Neuronal stem cell (in vitro differentiated cells): ENCODE measurements around the gene STARD7. TPM values are rescaled to one million over a fixed set of nuclear protein-coding genes. Genes with fewer than 3 reads are reported as not detected.
"Not testable (repeated sequence)": the region's sequence is repeated elsewhere in the genome, so short reads cannot be mapped to it uniquely, and the experiment has no call there.

Experiments used
- DNase-seq: peaks from one replicate; pipeline ENCODE4 v3.0.0-alpha.2; 2013; ENCODE audit warnings: low spot score
- H2AFZ ChIP-seq: one replicate; pipeline ENCODE4 v1.6.1; 2013; ENCODE audit warnings: mild to moderate bottlenecking, low read length, inconsistent platforms
- H2AK5ac ChIP-seq: 2 replicates; pipeline ENCODE4 v1.6.1; 2013; ENCODE audit warnings: low read depth, mild to moderate bottlenecking, inconsistent platforms, low read length, moderate library complexity, mixed read lengths
- H2BK120ac ChIP-seq: 2 replicates; pipeline ENCODE4 v1.6.1; 2013; ENCODE audit warnings: low read depth, mild to moderate bottlenecking, inconsistent platforms, low read length, moderate library complexity, mixed read lengths
- H2BK12ac ChIP-seq: one replicate; pipeline ENCODE4 v1.6.1; 2013; ENCODE audit warnings: low read length, inconsistent platforms
- H2BK15ac ChIP-seq: 2 replicates; pipeline ENCODE4 v1.6.1; 2013; ENCODE audit warnings: mild to moderate bottlenecking, low read length, inconsistent platforms, mixed read lengths
- H2BK5ac ChIP-seq: one replicate; pipeline ENCODE4 v1.6.1; 2013; ENCODE audit warnings: inconsistent platforms, mild to moderate bottlenecking, low read length, moderate library complexity
- H3K14ac ChIP-seq: one replicate; pipeline ENCODE4 v1.6.1; 2013; ENCODE audit warnings: low read length, inconsistent platforms
- H3K18ac ChIP-seq: 2 replicates; pipeline ENCODE4 v1.6.1; 2013; ENCODE audit warnings: low read length, inconsistent platforms
- H3K23ac ChIP-seq: 2 replicates; pipeline ENCODE4 v1.6.1; 2013; ENCODE audit warnings: low read depth, mild to moderate bottlenecking, mixed read lengths, low read length, inconsistent platforms; ENCODE audit not compliant: poor library complexity
- H3K27ac ChIP-seq: replicated peaks from 3 replicates; pipeline ENCODE4 v1.5.1; 2013; ENCODE audit warnings: low read length, inconsistent platforms
- H3K27me3 ChIP-seq, 3 experiments: 2 replicates each; pipeline ENCODE4 v1.6.1; 2013; ENCODE audit warnings: low read length in 3 of 3, mild to moderate bottlenecking in 2 of 3, inconsistent platforms in 1 of 3, low read depth in 1 of 3, mixed read lengths in 1 of 3, moderate library complexity in 1 of 3; ENCODE audit not compliant: control insufficient read depth in 3 of 3, insufficient read depth in 3 of 3
- H3K36me3 ChIP-seq, 2 donors: replicated peaks in 1 of 2; 2 replicates each; pipeline ENCODE4 v1.6.1; 2013; ENCODE audit warnings: low read length in 2 of 2; ENCODE audit not compliant: control insufficient read depth in 2 of 2, insufficient read depth in 2 of 2
- H3K4ac ChIP-seq: 2 replicates; pipeline ENCODE4 v1.6.1; 2013; ENCODE audit warnings: inconsistent platforms, mild to moderate bottlenecking, low read length, moderate library complexity
- H3K4me1 ChIP-seq, 2 donors: 1 replicate in 1 of 2; 2 replicates in 1 of 2; pipeline ENCODE4 v1.6.1; 2013; ENCODE audit warnings: low read length in 2 of 2, low read depth in 1 of 2; ENCODE audit not compliant: control insufficient read depth in 2 of 2, insufficient read depth in 1 of 2
- H3K4me2 ChIP-seq: one replicate; pipeline ENCODE4 v1.6.1; 2013; ENCODE audit warnings: mild to moderate bottlenecking, low read length, inconsistent platforms; ENCODE audit not compliant: insufficient read depth, poor library complexity, severe bottlenecking
- H3K4me3 ChIP-seq, 2 donors: 2 replicates each; pipeline ENCODE4 v1.5.1; 2013; ENCODE audit warnings: low read length in 2 of 2, mild to moderate bottlenecking in 2 of 2, inconsistent platforms in 1 of 2, moderate library complexity in 1 of 2
- H3K79me1 ChIP-seq: one replicate; pipeline ENCODE4 v1.6.1; 2013; ENCODE audit warnings: low read depth, mild to moderate bottlenecking, inconsistent platforms, low read length, moderate library complexity
- H3K9ac ChIP-seq: one replicate; pipeline ENCODE4 v1.6.1; 2013; ENCODE audit warnings: mild to moderate bottlenecking, low read depth, low read length, inconsistent platforms; ENCODE audit not compliant: poor library complexity
- H3K9me3 ChIP-seq, 2 donors: replicated peaks in 1 of 2; 2 replicates each; pipeline versions ENCODE3 to v1.6.1; 2013; ENCODE audit warnings: low read length in 2 of 2, mild to moderate bottlenecking in 2 of 2, inconsistent platforms in 1 of 2, low read depth in 1 of 2, mixed read lengths in 1 of 2, moderate library complexity in 1 of 2; ENCODE audit not compliant: control insufficient read depth in 2 of 2, insufficient read depth in 1 of 2
- H4K8ac ChIP-seq: one replicate; pipeline ENCODE4 v1.6.1; 2013; ENCODE audit warnings: low read depth, mild to moderate bottlenecking, inconsistent platforms, low read length, moderate library complexity
- H4K91ac ChIP-seq: one replicate; pipeline ENCODE4 v1.6.1; 2013; ENCODE audit warnings: low read length, low read depth, mild to moderate bottlenecking, inconsistent platforms; ENCODE audit not compliant: poor library complexity
- WGBS, 2 donors: extraction: QIAGEN DNeasy Blood & Tissue Kit; methylation state at CpG; one replicate each; pipeline ENCODE4 v1.1.7; 2013; ENCODE audit warnings: missing lambda C conversion rate in 2 of 2, mixed read lengths in 1 of 2; ENCODE audit not compliant: insufficient read length in 2 of 2, insufficient replicate concordance in 1 of 2; ENCODE audit errors: extremely low coverage in 2 of 2; 5-methylcytosine and 5-hydroxymethylcytosine counted together
- polyA plus RNA-seq, 2 experiments: library from polyadenylated mRNA; stranded (reverse); fragments of 200-250 nt; gene quantifications; one replicate each; pipeline ENCODE4 v1.2.3, GENCODE V29; 2013

Gene STARD7, protein sequence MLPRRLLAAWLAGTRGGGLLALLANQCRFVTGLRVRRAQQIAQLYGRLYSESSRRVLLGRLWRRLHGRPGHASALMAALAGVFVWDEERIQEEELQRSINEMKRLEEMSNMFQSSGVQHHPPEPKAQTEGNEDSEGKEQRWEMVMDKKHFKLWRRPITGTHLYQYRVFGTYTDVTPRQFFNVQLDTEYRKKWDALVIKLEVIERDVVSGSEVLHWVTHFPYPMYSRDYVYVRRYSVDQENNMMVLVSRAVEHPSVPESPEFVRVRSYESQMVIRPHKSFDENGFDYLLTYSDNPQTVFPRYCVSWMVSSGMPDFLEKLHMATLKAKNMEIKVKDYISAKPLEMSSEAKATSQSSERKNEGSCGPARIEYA
- polyA plus RNA-seq (2013, experiment 1 of 2) = 68.1 TPM
- polyA plus RNA-seq (2013, experiment 2 of 2) = 69.0 TPM

DNA sequence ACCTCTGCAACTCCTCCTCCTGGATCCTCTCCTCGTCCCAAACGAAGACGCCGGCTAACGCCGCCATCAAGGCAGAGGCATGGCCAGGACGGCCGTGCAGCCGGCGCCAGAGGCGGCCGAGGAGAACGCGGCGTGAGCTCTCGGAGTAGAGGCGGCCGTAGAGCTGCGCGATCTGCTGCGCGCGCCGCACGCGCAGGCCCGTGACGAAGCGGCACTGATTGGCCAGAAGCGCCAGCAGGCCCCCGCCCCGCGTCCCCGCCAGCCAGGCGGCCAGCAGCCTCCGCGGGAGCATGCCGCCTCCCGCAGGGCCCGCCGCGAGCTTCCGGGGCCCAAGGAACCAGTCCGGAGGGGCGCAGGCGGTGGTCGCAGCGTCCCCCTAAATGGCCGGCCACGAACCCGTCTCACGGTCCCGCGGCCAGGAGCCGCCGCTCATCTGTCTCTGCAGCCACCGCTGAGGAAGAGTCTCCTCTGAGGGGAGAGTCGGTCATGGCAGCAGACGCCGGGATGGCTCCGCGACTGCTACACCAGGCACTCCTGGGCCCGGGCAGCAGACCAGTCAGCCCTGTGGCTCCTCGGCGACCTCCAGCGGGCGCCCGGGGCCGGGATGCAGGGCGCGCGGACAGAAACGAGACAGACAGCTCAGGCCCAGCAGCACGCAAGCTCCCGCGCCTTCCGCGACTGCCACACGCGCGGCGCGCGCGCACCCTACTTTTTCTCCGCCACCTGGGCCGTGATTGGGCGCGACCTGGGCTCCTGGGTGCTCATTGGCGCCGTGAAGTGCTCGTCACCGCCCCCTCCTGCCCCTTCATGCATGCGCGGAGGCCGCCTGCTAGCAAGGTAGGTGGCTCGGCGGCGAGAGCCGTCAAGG lies at the start of gene STARD7:
STARD7 (minus strand) TSS at position 685 of the 868 bp plus-strand sequence; CDS start at position 292, 393 bp downstream.
- peak within 1 kb of the TSS; percentile 84 for H3K14ac ChIP-seq

DNA sequence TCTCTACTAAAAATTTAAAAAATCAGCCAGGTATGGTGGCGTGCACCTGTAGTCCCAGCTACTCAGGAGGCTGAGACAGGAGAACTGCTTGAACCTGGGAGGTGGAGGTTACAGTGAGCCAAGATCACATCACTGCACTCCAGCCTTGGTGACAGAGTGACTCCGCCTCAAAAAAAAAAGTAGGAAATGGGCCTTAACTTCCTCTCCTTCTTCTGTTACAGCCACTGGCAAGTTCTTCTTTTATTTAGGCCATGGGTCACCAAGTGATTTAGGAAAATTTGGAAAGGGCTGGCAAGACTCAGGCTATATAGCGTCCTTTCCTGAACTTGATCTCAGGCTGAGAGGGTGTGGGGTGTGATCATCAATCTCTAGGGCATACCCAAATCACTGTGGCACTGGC lies 49.1 kb upstream of the STARD7 start:
- not testable (repeated sequence) for H3K9me3 ChIP-seq, H4K8ac ChIP-seq, H2AFZ ChIP-seq, H4K91ac ChIP-seq, H2BK12ac ChIP-seq, H3K4ac ChIP-seq, DNase-seq, H3K4me2 ChIP-seq, H2BK15ac ChIP-seq, H3K18ac ChIP-seq, H3K9ac ChIP-seq, H3K4me3 ChIP-seq, H3K14ac ChIP-seq, H3K4me1 ChIP-seq, H3K27me3 ChIP-seq, H2BK120ac ChIP-seq, H3K27ac ChIP-seq, H3K79me1 ChIP-seq, H2AK5ac ChIP-seq, H2BK5ac ChIP-seq, H3K23ac ChIP-seq
- peaks cover 13 to 77% of the 10 kb centered on the region in 2 donors for H3K36me3 ChIP-seq
- WGBS, 2 donors = no CpG with 5 or more reads among the region's 3 CpGs

More for the DNA sequence above, at the start of gene STARD7:
- H3K18ac ChIP-seq = peak within 1 kb of the TSS; percentile 99
- peaks cover 9 to 18% of the 10 kb centered on the region in 2 donors for H3K4me1 ChIP-seq
- no peak within 1 kb of the TSS for H4K91ac ChIP-seq
- WGBS, 2 donors = no CpG with 5 or more reads among the region's 100 CpGs
- H3K4me3 ChIP-seq = peak within 1 kb of the TSS; percentile 70 to 100
- H3K27me3 ChIP-seq = no peaks in the 10 kb centered on the region
- H3K23ac ChIP-seq = peak within 1 kb of the TSS; percentile 86
- peak within 1 kb of the TSS; percentile 72 for H4K8ac ChIP-seq
- peak within 1 kb of the TSS; percentile 83 for H2AK5ac ChIP-seq
- no peaks in the 10 kb centered on the region for H3K9me3 ChIP-seq
- H2BK15ac ChIP-seq = no peak within 1 kb of the TSS
- H2AFZ ChIP-seq = peak within 1 kb of the TSS; percentile 91
- peak within 1 kb of the TSS; percentile 70 for H3K4me2 ChIP-seq
- H3K36me3 ChIP-seq = peaks cover 0 to 39% of the 10 kb centered on the region in 2 donors
- H3K27ac ChIP-seq = peak within 1 kb of the TSS; percentile 82
- peaks cover 4% of the 10 kb centered on the region for H3K79me1 ChIP-seq
- no peak within 1 kb of the TSS for H2BK12ac ChIP-seq
- no peak within 1 kb of the TSS for H3K4ac ChIP-seq
- H2BK120ac ChIP-seq = no peak within 1 kb of the TSS
- DNase-seq = peak; percentile 97
- peak within 1 kb of the TSS; percentile 94 for H3K9ac ChIP-seq
- H2BK5ac ChIP-seq = peak within 1 kb of the TSS; percentile 85

DNA sequence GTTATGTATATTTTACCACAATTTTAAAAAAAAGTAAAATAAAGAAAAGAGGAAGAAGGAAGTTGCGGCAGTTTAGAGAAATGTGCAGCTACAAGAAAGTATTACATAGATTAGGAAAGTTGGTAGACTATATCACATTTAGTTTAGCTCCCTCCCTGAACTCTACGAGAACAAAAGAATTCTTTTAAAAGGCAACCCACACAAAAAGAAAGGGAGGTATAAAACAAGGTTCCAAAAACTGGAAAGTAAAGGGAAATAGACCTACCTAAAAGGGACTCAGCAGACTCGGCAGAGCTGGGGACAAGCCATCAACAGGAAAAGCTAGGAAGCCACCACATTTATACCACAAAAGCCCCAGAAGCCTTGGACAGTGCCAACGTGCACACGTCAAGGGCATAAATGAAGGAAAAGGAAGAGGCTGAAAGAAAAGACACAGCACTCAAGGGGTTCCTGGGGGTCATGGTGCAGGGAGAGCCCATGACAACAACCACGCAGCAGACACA lies 48.0 kb upstream of the STARD7 start:
- no peak overlapping the region for H3K4ac ChIP-seq
- H3K27ac ChIP-seq = no peak overlapping the region

More for the DNA sequence above, 48.0 kb upstream of the STARD7 start:
- Histone ChIP-seq H4K91ac (no peak overlapping the region), H3K79me1 (peaks cover 6% of the 10 kb centered on the region), H3K18ac (no peak overlapping the region), H2BK15ac (no peak overlapping the region), H3K4me2 (no peak overlapping the region), H3K36me3 (peaks cover 13 to 82% of the 10 kb centered on the region in 2 donors), H4K8ac (no peak overlapping the region), H3K9me3 (no peaks in the 10 kb centered on the region), H3K23ac (no peak overlapping the region), H2AK5ac (no peak overlapping the region), H3K9ac (no peak overlapping the region), H3K4me1 (peaks cover 3 to 6% of the 10 kb centered on the region in 2 donors), H3K27me3 (no peaks in the 10 kb centered on the region), H2BK5ac (no peak overlapping the region), H2BK12ac (no peak overlapping the region), H3K4me3 (no peak overlapping the region), H2AFZ (no peak overlapping the region), H2BK120ac (no peak overlapping the region), H3K14ac (no peak overlapping the region)
- WGBS, 2 donors = no CpG with 5 or more reads among the region's 6 CpGs
- no peak for DNase-seq
